ENCODE data around the gene PTPRCAP.

PTPRCAP gene

GRCh38 chr11:67393437-67393836 lies 44.0 kb downstream of the PTPRCAP start:
- no peak for DNase-seq

GRCh38 chr11:67392183-67392715 lies 45.2 kb downstream of the PTPRCAP start:
- no peak for DNase-seq

GRCh38 chr11:67391304-67392182 lies 45.9 kb downstream of the PTPRCAP start, which contains the start of gene RAD9A:
Gene RAD9A, plus strand, starts transcription at chr11:67391986. Its CDS starts 59 bp downstream, at chr11:67392045.
- peak; percentile 88 for DNase-seq

- no peak for DNase-seq
These were observed 46.6 kb downstream of the PTPRCAP start for GRCh38 chr11:67390947-67391303.

- no peak for DNase-seq
These were observed 48.0 kb downstream of the PTPRCAP start for GRCh38 chr11:67389477-67389876.

- no peak for DNase-seq
These were observed 50.0 kb downstream of the PTPRCAP start for GRCh38 chr11:67387518-67387917.

- DNase-seq: no peak
These were observed 50.4 kb downstream of the PTPRCAP start for GRCh38 chr11:67387069-67387468.
